ENCODE results near the gene PGAP1.

Gene PGAP1

GRCh38 chr2:196884368-196884767 lies 42.1 kb downstream of the PGAP1 start:
- DNase-seq, result no peak

- no peak for DNase-seq
Measured at GRCh38 chr2:196876364-196876763, 50.1 kb downstream of the PGAP1 start.

- no peak for DNase-seq
Measured at GRCh38 chr2:196875414-196875813, 51.1 kb downstream of the PGAP1 start.

- DNase-seq, result no peak
Measured at GRCh38 chr2:196873511-196873910, 53.0 kb downstream of the PGAP1 start.

- DNase-seq, result no peak
Measured at GRCh38 chr2:196854629-196855028, 71.9 kb downstream of the PGAP1 start.

GRCh38 chr2:196853301-196854087 lies 73.0 kb downstream of the PGAP1 start:
- no peak for DNase-seq

GRCh38 chr2:196851088-196851487 lies 75.4 kb downstream of the PGAP1 start:
- DNase-seq, result no peak

- no peak for DNase-seq
Measured at GRCh38 chr2:196849895-196850294, 76.6 kb downstream of the PGAP1 start.

- no peak for DNase-seq
Measured at GRCh38 chr2:196846295-196846694, 80.2 kb downstream of the PGAP1 start.

GRCh38 chr2:196845371-196845770 lies 81.1 kb downstream of the PGAP1 start:
- no peak for DNase-seq

GRCh38 chr2:196840171-196840570 lies 86.3 kb downstream of the PGAP1 start:
- DNase-seq, result no peak

- DNase-seq, result no peak
Measured at GRCh38 chr2:196839574-196839973, 86.9 kb downstream of the PGAP1 start.

- DNase-seq, result no peak
Measured at GRCh38 chr2:196836440-196836839, 90.1 kb downstream of the PGAP1 start.

GRCh38 chr2:196830701-196831100 lies 95.8 kb downstream of the PGAP1 start:
- no peak for DNase-seq

- DNase-seq, result no peak
Measured at GRCh38 chr2:196827356-196827755, 99.2 kb downstream of the PGAP1 start.

- DNase-seq, result no peak
Measured at GRCh38 chr2:196823750-196824522, 102.6 kb downstream of the PGAP1 start.

- no peak for DNase-seq
Measured at GRCh38 chr2:196821195-196821594, 105.3 kb downstream of the PGAP1 start.

GRCh38 chr2:196809260-196809659 lies 117.2 kb downstream of the PGAP1 start, which contains the start of gene C2orf66:
Gene C2orf66 (minus strand): TSS chr2:196809355. CDS start chr2:196809336, 19 bp downstream.
- DNase-seq, result no peak

- no peak for DNase-seq
Measured at GRCh38 chr2:196808083-196808665, 118.3 kb downstream of the PGAP1 start.

- no peak for DNase-seq
Measured at GRCh38 chr2:196804381-196804780, 122.1 kb downstream of the PGAP1 start.

- no peak for DNase-seq
Measured at GRCh38 chr2:196802401-196802800, 124.1 kb downstream of the PGAP1 start.

- no peak for DNase-seq
Measured at GRCh38 chr2:196801674-196802261, 124.7 kb downstream of the PGAP1 start.

- no peak for DNase-seq
Measured at GRCh38 chr2:196798980-196799379, 127.5 kb downstream of the PGAP1 start.
